ENCODE measurements around the gene ANTKMT. TPM values are rescaled to one million over a fixed set of nuclear protein-coding genes. Genes with fewer than 3 reads are reported as not detected.

The ANTKMT gene
- total and polyA plus RNA-seq, 4 donors = 14.0 to 29.7 (median 19.7) TPM

- H3K27me3 ChIP-seq (ENCODE audit: control insufficient read depth in 4 of 4, insufficient read depth in 4 of 4, low read length in 3 of 4) = no peaks in the 10 kb centered on the region
- WGBS = 66% methylated on average over 9 of the region's 9 CpGs
- TF ChIP-seq RAD21 (IDR thresholded peaks at IDR 0.05) (no peak), REST (IDR thresholded peaks at IDR 0.05) (no peak), NR2F2 (IDR thresholded peaks at IDR 0.05) (no peak), ATF3 (IDR thresholded peaks at IDR 0.05) (no peak), TAF1 (conservative IDR thresholded peaks at IDR 0.05) (no peak), JUND (IDR thresholded peaks at IDR 0.05) (no peak), FOXA2 (IDR thresholded peaks at IDR 0.05) (no peak), RXRA (IDR thresholded peaks at IDR 0.05) (no peak), GABPA (IDR thresholded peaks at IDR 0.05 in 1 of 2, conservative IDR thresholded peaks at IDR 0.05 in 1 of 2) (no peak), CTCF (IDR thresholded peaks at IDR 0.05; ENCODE audit: low read depth, low read length, missing input control) (no peak), HNF4G (IDR thresholded peaks at IDR 0.05) (no peak), MAX (IDR thresholded peaks at IDR 0.05) (no peak), FOXA1 (IDR thresholded peaks at IDR 0.05) (no peak), SP1 (IDR thresholded peaks at IDR 0.05) (no peak), ZBTB33 (IDR thresholded peaks at IDR 0.05) (no peak), HNF4A (conservative IDR thresholded peaks at IDR 0.05) (no peak), YY1 (IDR thresholded peaks at IDR 0.05) (no peak)
- no peak overlapping the region for H3K27ac ChIP-seq (ENCODE audit: low read depth in 1 of 2, low read length in 2 of 2)
- H3K4me1 ChIP-seq (ENCODE audit: control insufficient read depth in 4 of 4, insufficient read depth in 4 of 4, low read length in 3 of 4) = no peaks in the 10 kb centered on the region
- no peaks in the 10 kb centered on the region for H3K36me3 ChIP-seq (ENCODE audit: control insufficient read depth in 4 of 4, insufficient read depth in 3 of 4, low read depth in 1 of 4, low read length in 3 of 4)
- DNase-seq (ENCODE audit: low spot score) = no peak
- no peak overlapping the region for H3K9ac ChIP-seq (ENCODE audit: low read depth in 1 of 2, low read length in 2 of 2)
- no peak overlapping the region for H3K4me3 ChIP-seq (ENCODE audit: low read depth in 1 of 3, low read length in 3 of 3)
- no peaks in the 10 kb centered on the region for H3K9me3 ChIP-seq (ENCODE audit: control insufficient read depth in 4 of 4, low read length in 3 of 4)
Measured at GRCh38 chr16:750485-750884, 29.5 kb downstream of the ANTKMT start.

Measured in liver (tissue), 9 donors.